ENCODE results near the gene SCLY. TPM values are rescaled to one million over a fixed set of nuclear protein-coding genes. Genes with fewer than 3 reads are reported as not detected.

The SCLY gene
- total RNA-seq, 1 experiment from 2014 or later, result 28.7 TPM

- Histone ChIP-seq H2AFZ (ENCODE audit: low read depth, low read length, poor library complexity, severe bottlenecking) (no peak overlapping the region), H3K9ac (ENCODE audit: low read length) (no peak overlapping the region), H3K4me2 (ENCODE audit: low read length) (no peak overlapping the region), H3K4me3 (replicated peaks in 1 of 2; ENCODE audit: low read depth in 1 of 2, low read length in 2 of 2) (no peak overlapping the region), H3K79me2 (ENCODE audit: insufficient read depth, low read length) (no peaks in the 10 kb centered on the region), H3K9me2 (ENCODE audit: insufficient read depth) (no peaks in the 10 kb centered on the region), H3K9me3 (ENCODE audit: control insufficient read depth in 1 of 2, insufficient read depth in 1 of 2, low read depth in 1 of 2, low read length in 2 of 2) (no peaks in the 10 kb centered on the region), H4K20me1 (ENCODE audit: insufficient read depth) (no peaks in the 10 kb centered on the region), H3K27me3 (ENCODE audit: insufficient read depth, low read length) (no peaks in the 10 kb centered on the region), H3K4me1 (ENCODE audit: control insufficient read depth in 1 of 2, insufficient read depth in 2 of 2, low read length in 2 of 2) (peaks cover 0 to 4% of the 10 kb centered on the region in 2 experiments; a peak in 3 of 4 replicates), H3K27ac (ENCODE audit: low read depth, low read length) (no peak overlapping the region), H3K36me3 (ENCODE audit: control insufficient read depth in 1 of 2, insufficient read depth in 2 of 2, low read length in 2 of 2) (no peaks in the 10 kb centered on the region)
- ChIA-PET POLR2A (no interaction called here), RAD21 (ENCODE audit: low non-redundant PET in 1 of 2, low total read pairs in 2 of 2, uncharacterized antibody in 2 of 2, unreplicated experiment in 2 of 2) (no interaction called here), CTCF (no interaction called here)
- intact Hi-C loops (cut with micrococcal nuclease), result no loop called here
- TF ChIP-seq ATF3 (IDR thresholded peaks at IDR 0.05) (no peak), EGR1 (IDR thresholded peaks at IDR 0.05; ENCODE audit: low read depth) (no peak), SP1 (IDR thresholded peaks at IDR 0.05; ENCODE audit: low read depth) (no peak), CEBPB (IDR thresholded peaks at IDR 0.05; ENCODE audit: low read depth) (no peak), ELF1 (IDR thresholded peaks at IDR 0.05; ENCODE audit: borderline replicate concordance, low read depth) (no peak), RAD21 (IDR thresholded peaks at IDR 0.05; ENCODE audit: low read depth) (no peak), FOSL1 (IDR thresholded peaks at IDR 0.05; ENCODE audit: low read depth) (no peak), CTCF (IDR thresholded peaks at IDR 0.05 in 2 of 3, conservative IDR thresholded peaks at IDR 0.05 in 1 of 3; ENCODE audit: borderline replicate concordance in 1 of 3, insufficient read depth in 1 of 3, low read depth in 2 of 3, low read length in 2 of 3) (no peak), SRF (IDR thresholded peaks at IDR 0.05; ENCODE audit: low read depth) (no peak), ZNF274 (IDR thresholded peaks at IDR 0.05; ENCODE audit: low read depth, low read length) (no peak), SIN3A (IDR thresholded peaks at IDR 0.05; ENCODE audit: low read depth) (no peak), EZH2phosphoT487 (IDR thresholded peaks at IDR 0.05; ENCODE audit: borderline replicate concordance) (no peak), YY1 (IDR thresholded peaks at IDR 0.05; ENCODE audit: extremely low read depth, insufficient replicate concordance, low read depth, low read length) (no peak), EZH2 (IDR thresholded peaks at IDR 0.05) (no peak), ZFX (IDR thresholded peaks at IDR 0.05) (no peak)
- TF ChIP-seq, protein P1, sequence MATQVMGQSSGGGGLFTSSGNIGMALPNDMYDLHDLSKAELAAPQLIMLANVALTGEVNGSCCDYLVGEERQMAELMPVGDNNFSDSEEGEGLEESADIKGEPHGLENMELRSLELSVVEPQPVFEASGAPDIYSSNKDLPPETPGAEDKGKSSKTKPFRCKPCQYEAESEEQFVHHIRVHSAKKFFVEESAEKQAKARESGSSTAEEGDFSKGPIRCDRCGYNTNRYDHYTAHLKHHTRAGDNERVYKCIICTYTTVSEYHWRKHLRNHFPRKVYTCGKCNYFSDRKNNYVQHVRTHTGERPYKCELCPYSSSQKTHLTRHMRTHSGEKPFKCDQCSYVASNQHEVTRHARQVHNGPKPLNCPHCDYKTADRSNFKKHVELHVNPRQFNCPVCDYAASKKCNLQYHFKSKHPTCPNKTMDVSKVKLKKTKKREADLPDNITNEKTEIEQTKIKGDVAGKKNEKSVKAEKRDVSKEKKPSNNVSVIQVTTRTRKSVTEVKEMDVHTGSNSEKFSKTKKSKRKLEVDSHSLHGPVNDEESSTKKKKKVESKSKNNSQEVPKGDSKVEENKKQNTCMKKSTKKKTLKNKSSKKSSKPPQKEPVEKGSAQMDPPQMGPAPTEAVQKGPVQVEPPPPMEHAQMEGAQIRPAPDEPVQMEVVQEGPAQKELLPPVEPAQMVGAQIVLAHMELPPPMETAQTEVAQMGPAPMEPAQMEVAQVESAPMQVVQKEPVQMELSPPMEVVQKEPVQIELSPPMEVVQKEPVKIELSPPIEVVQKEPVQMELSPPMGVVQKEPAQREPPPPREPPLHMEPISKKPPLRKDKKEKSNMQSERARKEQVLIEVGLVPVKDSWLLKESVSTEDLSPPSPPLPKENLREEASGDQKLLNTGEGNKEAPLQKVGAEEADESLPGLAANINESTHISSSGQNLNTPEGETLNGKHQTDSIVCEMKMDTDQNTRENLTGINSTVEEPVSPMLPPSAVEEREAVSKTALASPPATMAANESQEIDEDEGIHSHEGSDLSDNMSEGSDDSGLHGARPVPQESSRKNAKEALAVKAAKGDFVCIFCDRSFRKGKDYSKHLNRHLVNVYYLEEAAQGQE (IDR thresholded peaks at IDR 0.05; ENCODE audit: low read depth), result no peak
- TF ChIP-seq, protein P2, sequence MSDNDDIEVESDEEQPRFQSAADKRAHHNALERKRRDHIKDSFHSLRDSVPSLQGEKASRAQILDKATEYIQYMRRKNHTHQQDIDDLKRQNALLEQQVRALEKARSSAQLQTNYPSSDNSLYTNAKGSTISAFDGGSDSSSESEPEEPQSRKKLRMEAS (IDR thresholded peaks at IDR 0.05), result no peak
- BruUV-seq (replicated peaks), result no TSS peak
- ATAC-seq, result no peak
- no peak for DNase-seq (ENCODE audit: low read depth, low spot score)
Observed at GRCh38 chr2:238104226-238104690, 43.5 kb downstream of the SCLY start.
